ENCODE data around the gene SMG6. TPM values are rescaled to one million over a fixed set of nuclear protein-coding genes. Genes with fewer than 3 reads are reported as not detected.

Gene SMG6
- total and polyA plus RNA-seq, 2 of the 8 experiments (the other 6 are each of a cell fraction or from before 2014, with no cell fraction given): 18.5 to 25.2 TPM

GRCh38 chr17:2068519-2069051 lies 235.0 kb downstream of the SMG6 start (continued):
- TF ChIP-seq CHD7 (IDR thresholded peaks at IDR 0.05; ENCODE audit: insufficient replicate concordance, low read length) (no peak), JUN (IDR thresholded peaks at IDR 0.05; ENCODE audit: low read depth, low read length) (no peak), HDAC2 (IDR thresholded peaks at IDR 0.05; ENCODE audit: borderline replicate concordance in 1 of 2, low read depth in 2 of 2, low read length in 2 of 2) (no peak), PHF8 (conservative IDR thresholded peaks at IDR 0.05; ENCODE audit: low read depth, low read length) (no peak)
